Measurements from ENCODE around the gene CYTH1.

- no peak for TF ChIP-seq EZH2 (IDR thresholded peaks at IDR 0.05; ENCODE audit: borderline replicate concordance, control insufficient read depth, low read depth, low read length)
- no peak for TF ChIP-seq CTCF (IDR thresholded peaks at IDR 0.05 in 2 of 3, conservative IDR thresholded peaks at IDR 0.05 in 1 of 3; ENCODE audit: control insufficient read depth in 2 of 3, extremely low read depth in 1 of 3, insufficient read depth in 1 of 3, low read depth in 3 of 3, low read length in 3 of 3)
- peak; percentile 61; the same call in 1 of the 2 replicates for TF ChIP-seq GATAD2B (conservative IDR thresholded peaks at IDR 0.05; ENCODE audit: low read depth)
- peak; percentile 67 for TF ChIP-seq POLR2A (IDR thresholded peaks at IDR 0.05; ENCODE audit: low read depth, low read length)
- peak; percentile 95 for TF ChIP-seq NFIC (IDR thresholded peaks at IDR 0.05; ENCODE audit: low read depth, low read length)
Measured at GRCh38 chr17:78706271-78706915, 75.7 kb downstream of the CYTH1 start.

All from GM12878 (cell line).